ENCODE data around the gene CLEC2L. TPM values are rescaled to one million over a fixed set of nuclear protein-coding genes. Genes with fewer than 3 reads are reported as not detected.

CLEC2L gene
- total RNA-seq, 6 donors from 2014 or later, result not detected

GRCh38 chr7:139532636-139533155 is 9.2 kb downstream of the CLEC2L start:
- no peak for ATAC-seq (ENCODE audit: low FRiP score in 2 of 2)
- Histone ChIP-seq H3K4me1 (no peaks in the 10 kb centered on the region), H3K4me3 (no peak overlapping the region), H3K9me3 (no peaks in the 10 kb centered on the region), H3K36me3 (no peaks in the 10 kb centered on the region), H3K27ac (no peak overlapping the region), H3K27me3 (no peaks in the 10 kb centered on the region)
- TF ChIP-seq, protein P1, sequence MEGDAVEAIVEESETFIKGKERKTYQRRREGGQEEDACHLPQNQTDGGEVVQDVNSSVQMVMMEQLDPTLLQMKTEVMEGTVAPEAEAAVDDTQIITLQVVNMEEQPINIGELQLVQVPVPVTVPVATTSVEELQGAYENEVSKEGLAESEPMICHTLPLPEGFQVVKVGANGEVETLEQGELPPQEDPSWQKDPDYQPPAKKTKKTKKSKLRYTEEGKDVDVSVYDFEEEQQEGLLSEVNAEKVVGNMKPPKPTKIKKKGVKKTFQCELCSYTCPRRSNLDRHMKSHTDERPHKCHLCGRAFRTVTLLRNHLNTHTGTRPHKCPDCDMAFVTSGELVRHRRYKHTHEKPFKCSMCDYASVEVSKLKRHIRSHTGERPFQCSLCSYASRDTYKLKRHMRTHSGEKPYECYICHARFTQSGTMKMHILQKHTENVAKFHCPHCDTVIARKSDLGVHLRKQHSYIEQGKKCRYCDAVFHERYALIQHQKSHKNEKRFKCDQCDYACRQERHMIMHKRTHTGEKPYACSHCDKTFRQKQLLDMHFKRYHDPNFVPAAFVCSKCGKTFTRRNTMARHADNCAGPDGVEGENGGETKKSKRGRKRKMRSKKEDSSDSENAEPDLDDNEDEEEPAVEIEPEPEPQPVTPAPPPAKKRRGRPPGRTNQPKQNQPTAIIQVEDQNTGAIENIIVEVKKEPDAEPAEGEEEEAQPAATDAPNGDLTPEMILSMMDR (IDR thresholded peaks at IDR 0.05), result no peak
- no peak for TF ChIP-seq POLR2AphosphoS5 (IDR thresholded peaks at IDR 0.05)
- no peak for TF ChIP-seq POLR2A (IDR thresholded peaks at IDR 0.05)
- TF ChIP-seq EP300 (IDR thresholded peaks at IDR 0.05), result no peak
- no peak for DNase-seq
- 77 to 87% methylated on average over 6 of the region's 6 CpGs for WGBS, 2 donors

DNA sequence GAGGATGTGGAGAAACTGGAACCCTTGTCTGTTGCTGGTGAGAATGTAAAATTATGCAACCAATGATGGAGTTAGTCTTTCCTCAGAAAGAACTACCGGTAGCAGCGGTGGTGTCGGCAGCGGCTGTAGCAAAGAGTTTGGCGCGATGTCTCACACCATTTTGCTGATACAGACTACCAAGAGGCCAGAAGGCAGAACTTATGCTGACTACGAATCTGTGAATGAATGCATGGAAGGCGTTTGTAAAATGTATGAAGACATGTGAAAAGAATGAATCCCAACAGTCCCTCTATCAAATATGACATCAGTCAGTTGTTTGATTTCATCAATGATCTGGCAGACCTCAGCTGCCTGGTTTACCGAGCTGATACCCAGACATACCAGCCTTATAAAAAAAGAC is 10.6 kb downstream of the CLEC2L start:
- Histone ChIP-seq H3K4me3 (no peak overlapping the region), H3K9me3 (no peaks in the 10 kb centered on the region), H3K27me3 (no peaks in the 10 kb centered on the region), H3K4me1 (no peaks in the 10 kb centered on the region), H3K27ac (no peak overlapping the region), H3K36me3 (no peaks in the 10 kb centered on the region)
- 90% methylated on average over 9 of the region's 9 CpGs for WGBS, 2 donors
- no peak for DNase-seq
- ATAC-seq (ENCODE audit: low FRiP score in 2 of 2), result no peak
- TF ChIP-seq POLR2AphosphoS5 (IDR thresholded peaks at IDR 0.05) (no peak), POLR2A (IDR thresholded peaks at IDR 0.05) (no peak), EP300 (IDR thresholded peaks at IDR 0.05) (no peak)
- TF ChIP-seq, protein P1 (IDR thresholded peaks at IDR 0.05), result no peak

DNA sequence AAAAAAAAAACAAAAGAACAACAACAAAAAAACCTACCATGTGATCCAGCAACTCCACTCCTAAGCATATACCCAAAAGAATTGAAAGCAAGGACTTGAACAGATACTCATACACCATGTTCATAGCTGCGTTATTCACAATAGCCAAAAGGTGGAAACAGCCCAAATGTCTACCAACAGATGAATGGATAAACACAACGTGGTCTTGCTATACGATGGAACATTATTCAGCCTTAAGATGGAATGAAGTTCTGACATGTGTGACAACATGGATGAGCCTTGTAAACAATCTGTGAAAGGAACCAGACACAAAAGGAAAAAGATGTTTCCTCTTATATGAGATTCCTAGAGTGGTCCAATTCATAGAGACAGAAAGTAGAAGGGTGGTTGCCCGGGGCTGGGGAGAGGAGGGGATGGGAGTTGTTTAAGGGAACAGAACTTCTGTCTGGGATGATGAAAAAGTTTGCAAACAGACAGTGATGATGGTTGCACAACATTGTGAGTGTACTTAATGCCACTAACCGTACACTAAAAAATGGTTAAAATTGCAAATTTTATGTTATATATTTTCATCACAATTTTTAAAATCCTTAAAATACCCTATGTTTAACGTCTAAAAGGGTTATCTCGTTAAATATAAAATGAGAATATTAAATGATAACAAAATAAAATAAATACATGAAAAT is 11.6 kb downstream of the CLEC2L start:
- Histone ChIP-seq H3K4me1 (peaks cover 0 to 6% (median 2%) of the 10 kb centered on the region in 4 donors), H3K4me3 (no peak overlapping the region), H3K36me3 (no peaks in the 10 kb centered on the region), H3K9me3 (no peaks in the 10 kb centered on the region), H3K27ac (no peak overlapping the region), H3K27me3 (no peaks in the 10 kb centered on the region)
- no peak for ATAC-seq (ENCODE audit: low FRiP score in 2 of 2)
- TF ChIP-seq POLR2AphosphoS5 (IDR thresholded peaks at IDR 0.05) (no peak), EP300 (IDR thresholded peaks at IDR 0.05) (no peak), POLR2A (IDR thresholded peaks at IDR 0.05) (no peak)
- TF ChIP-seq, protein P1 (IDR thresholded peaks at IDR 0.05), result no peak
- WGBS, 2 donors, result 56 to 60% methylated on average over 7 of the region's 7 CpGs
- DNase-seq, result no peak

DNA sequence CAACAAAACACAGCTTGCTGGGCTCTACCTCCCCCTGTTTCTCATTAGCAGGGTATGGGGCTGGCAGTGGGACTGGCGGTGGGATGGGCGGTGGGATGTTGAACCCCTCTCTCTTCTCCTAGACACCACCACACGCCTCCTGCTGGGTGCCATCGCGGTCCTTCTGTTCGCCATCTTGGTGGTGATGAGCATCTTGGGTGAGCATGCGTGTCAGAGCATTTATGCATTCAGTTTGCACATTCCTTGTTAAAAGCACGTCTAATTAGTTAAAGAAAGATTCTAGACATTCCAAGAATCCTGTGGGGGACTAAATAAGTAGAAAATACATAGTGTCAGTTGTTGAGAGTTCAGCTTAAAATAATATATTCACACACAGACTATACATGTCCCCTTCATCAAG is 12.7 kb downstream of the CLEC2L start:
- Histone ChIP-seq H3K4me3 (no peak overlapping the region), H3K36me3 (no peaks in the 10 kb centered on the region), H3K27me3 (no peaks in the 10 kb centered on the region), H3K4me1 (peaks cover 0 to 11% (median 3%) of the 10 kb centered on the region in 4 donors), H3K9me3 (no peaks in the 10 kb centered on the region), H3K27ac (no peak overlapping the region)
- DNase-seq, result no peak
- TF ChIP-seq POLR2A (IDR thresholded peaks at IDR 0.05) (no peak), EP300 (IDR thresholded peaks at IDR 0.05) (no peak), POLR2AphosphoS5 (IDR thresholded peaks at IDR 0.05) (no peak)
- TF ChIP-seq, protein P1 (IDR thresholded peaks at IDR 0.05), result no peak
- 95 to 98% methylated on average over 8 of the region's 8 CpGs for WGBS, 2 donors
- no peak for ATAC-seq (ENCODE audit: low FRiP score in 2 of 2)
